H1 (cell line): ENCODE measurements around the gene HLTF.

Source experiments
- CBX5 ChIP-seq: fragments of 300-800, 300-1000 bp; sonication (generic); IDR thresholded peaks from 2 replicates; pipeline ENCODE4 v1.7.1; 2016; ENCODE audit warnings: antibody characterized with exemption, low read length, low read depth
- CTCF ChIP-seq, 3 experiments: IDR thresholded peaks; 1 replicate in 2 of 3; 2 replicates in 1 of 3; pipeline versions ENCODE4 v1.5.1 to v1.6.1; 2011; ENCODE audit warnings: low read length in 3 of 3, mild to moderate bottlenecking in 3 of 3, inconsistent platforms in 2 of 3, low read depth in 1 of 3, moderate library complexity in 1 of 3; ENCODE audit not compliant: insufficient read depth in 1 of 3; ENCODE audit errors: control extremely low read depth in 1 of 3
- KDM5A ChIP-seq: fragments of 200-600 bp; IDR thresholded peaks from 2 replicates; pipeline ENCODE4 v1.7.1; 2012; ENCODE audit warnings: mild to moderate bottlenecking, low read length, inconsistent platforms, mixed read lengths
- POLR2A ChIP-seq, 2 experiments: IDR thresholded peaks; 1 replicate in 1 of 2; 2 replicates in 1 of 2; pipeline ENCODE4 v1.6.1; 2011; ENCODE audit warnings: low read depth in 2 of 2, low read length in 2 of 2, mild to moderate bottlenecking in 2 of 2; ENCODE audit errors: control extremely low read depth in 1 of 2
- RNF2 ChIP-seq: fragments of 200-900, 300-1000 bp; sonication (generic); IDR thresholded peaks from 2 replicates; pipeline ENCODE4 v1.7.1; 2016; ENCODE audit warnings: borderline replicate concordance, low read depth, mild to moderate bottlenecking, antibody characterized with exemption, low read length; ENCODE audit not compliant: poor library complexity, severe bottlenecking; ENCODE audit errors: missing control alignments
- SP4 ChIP-seq: IDR thresholded peaks from 2 replicates; pipeline ENCODE4 v1.6.1; 2012; ENCODE audit warnings: low read length, inconsistent platforms
- TBP ChIP-seq: IDR thresholded peaks from 2 replicates; pipeline ENCODE4 v1.6.1; 2011; ENCODE audit warnings: low read depth, low read length, improper control_type of control experiment

GRCh38 chr3:149016242-149016641, 70.1 kb downstream of the HLTF start:
- TF ChIP-seq KDM5A (no peak), CTCF (IDR thresholded peaks at IDR 0.05; ENCODE audit: control extremely low read depth in 1 of 3, insufficient read depth in 1 of 3, low read depth in 1 of 3, low read length in 3 of 3) (peak in 1 of 3 experiments; percentile 6; a peak in 1 of 4 replicates), CBX5 (no peak), TBP (no peak), POLR2A (IDR thresholded peaks at IDR 0.05; ENCODE audit: control extremely low read depth in 1 of 2, low read depth in 2 of 2, low read length in 2 of 2) (no peak), RNF2 (no peak), SP4 (no peak)
